GM21367 (cell line): Measurements from ENCODE around the gene EPS8.
"Not testable (repeated sequence)": the region's sequence is repeated elsewhere in the genome, so short reads cannot be mapped to it uniquely, and the experiment has no call there.

Source experiments
- ATAC-seq: cut with Tn5 transposase; IDR thresholded peaks from one replicate; pipeline ENCODE4 v1.9.1; 2021; ENCODE audit not compliant: unreplicated experiment

Gene EPS8

DNA sequence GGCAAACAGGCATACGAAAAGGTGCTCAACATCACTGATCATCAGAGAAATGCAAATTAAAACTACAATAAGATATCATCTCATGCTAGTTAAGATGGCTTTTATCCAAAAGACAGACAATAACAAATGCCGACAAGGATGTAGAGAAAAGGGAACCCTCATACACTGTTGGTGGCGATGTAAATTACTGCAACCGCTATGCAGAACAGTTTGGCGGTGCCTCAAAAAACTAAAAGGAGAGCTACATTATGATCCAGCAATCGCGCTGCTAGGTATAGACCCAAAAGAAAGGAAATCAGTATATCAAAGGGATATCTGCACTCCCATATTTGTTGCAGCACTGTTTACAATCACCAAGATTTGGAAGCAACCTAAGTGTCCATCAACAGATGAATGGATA, 27.0 kb downstream of the EPS8 start:
- ATAC-seq, result not testable (repeated sequence)

DNA sequence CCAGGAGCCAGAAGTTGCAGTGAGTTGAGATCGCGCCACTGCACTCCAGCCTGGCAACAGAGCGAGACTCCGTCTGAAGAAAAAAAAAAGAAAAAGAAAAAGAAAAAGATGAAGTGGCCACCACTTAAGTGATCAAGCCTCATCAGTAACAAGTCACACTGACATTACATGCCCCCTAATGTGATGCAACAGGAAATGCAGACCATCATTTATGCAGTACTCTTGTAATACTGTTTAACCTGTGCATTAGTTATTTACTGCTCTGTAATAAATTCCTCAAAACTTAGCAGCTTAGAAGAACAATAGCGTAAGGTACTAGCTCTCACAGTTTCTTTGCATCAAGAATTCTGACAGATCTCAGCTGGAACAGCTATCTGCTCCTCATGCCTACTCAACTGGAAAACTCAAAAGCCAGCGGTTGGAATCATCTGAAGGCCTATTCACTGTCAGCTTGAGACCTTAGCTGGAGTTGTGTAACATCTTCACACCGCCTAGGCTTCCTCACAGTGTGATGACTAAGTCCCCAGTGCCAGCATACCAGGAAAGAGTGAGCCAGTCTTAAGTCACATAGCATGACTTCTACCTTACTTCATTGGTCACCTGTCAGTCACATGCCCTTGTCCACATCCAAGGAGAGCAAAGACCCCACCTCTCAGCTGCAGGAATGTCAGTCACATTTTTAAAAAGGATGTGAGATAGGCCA, 31.5 kb downstream of the EPS8 start:
- ATAC-seq, result no peak

DNA sequence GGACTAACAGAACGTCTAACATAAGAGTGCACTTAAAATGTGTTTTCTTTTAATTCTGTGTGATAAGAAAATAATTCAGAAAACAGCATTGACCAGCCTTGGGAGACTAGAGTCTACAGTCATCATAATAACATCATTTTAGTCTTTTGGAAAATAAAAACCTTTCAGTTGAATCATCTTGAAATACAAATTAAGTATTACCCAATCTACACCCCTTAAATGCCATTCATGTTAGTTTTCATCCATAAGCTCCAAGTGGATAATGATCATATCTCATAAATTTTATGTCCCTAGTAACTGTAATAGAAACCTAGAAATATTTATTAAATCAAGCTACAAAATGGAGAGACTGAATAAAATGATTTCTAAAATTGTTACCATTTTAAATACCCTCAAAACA, 32.4 kb downstream of the EPS8 start:
- ATAC-seq, result no peak

DNA sequence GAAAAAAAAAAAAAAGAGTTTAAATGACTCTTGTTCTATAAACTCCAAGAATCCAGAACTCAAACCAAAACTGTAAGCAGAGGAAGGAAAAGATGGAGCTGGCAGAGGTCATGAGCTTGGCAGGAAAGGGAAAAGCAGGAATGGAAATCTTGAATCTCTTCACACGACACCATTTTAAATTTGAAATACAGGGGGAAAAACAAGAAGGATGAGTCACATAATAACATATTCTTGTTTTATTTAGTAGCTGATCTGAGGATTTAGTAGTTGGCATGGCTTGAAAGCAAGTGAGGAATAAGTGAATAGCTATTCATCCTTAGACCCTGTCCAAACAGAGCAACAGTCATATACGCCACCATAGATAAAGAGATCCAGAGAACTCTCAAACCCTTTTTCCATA, 35.0 kb downstream of the EPS8 start:
- ATAC-seq, result no peak

DNA sequence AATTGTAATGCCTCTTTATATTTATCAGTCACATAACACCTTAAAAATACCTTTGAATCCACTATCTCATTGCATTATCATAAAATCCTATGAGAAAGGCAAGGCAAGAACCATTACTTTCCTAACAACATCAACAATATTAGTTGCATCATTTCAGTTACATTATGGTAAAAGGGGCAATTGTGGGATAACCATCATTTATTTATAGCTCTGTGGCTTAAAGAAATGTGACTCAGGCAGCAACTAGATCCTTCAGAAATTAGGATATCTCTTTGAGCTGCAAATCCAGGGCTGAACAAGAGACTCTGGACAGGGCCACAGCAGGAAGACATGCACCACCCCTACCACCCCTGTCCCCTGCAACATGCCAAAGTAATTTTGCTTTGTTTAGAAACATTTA, 36.4 kb downstream of the EPS8 start:
- ATAC-seq, result no peak

DNA sequence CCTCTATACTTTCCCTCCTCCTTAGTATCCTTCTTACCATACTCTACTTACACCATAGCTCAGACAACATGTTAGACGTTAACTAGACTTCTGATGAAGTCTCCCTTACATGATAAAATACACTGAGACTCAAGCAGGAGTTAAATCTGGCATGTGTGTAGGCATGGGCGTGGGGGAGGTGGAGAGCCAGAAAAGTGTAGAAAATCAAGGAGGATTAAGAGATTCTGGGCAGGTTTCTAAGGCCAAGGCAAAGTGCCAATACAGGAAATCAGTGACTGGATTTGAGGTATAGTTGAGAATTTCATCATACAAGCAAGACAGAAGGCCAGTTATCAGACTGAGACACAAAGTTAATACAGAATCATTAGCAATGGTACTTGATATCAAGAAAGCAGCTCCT, 37.4 kb downstream of the EPS8 start:
- ATAC-seq, result no peak

DNA sequence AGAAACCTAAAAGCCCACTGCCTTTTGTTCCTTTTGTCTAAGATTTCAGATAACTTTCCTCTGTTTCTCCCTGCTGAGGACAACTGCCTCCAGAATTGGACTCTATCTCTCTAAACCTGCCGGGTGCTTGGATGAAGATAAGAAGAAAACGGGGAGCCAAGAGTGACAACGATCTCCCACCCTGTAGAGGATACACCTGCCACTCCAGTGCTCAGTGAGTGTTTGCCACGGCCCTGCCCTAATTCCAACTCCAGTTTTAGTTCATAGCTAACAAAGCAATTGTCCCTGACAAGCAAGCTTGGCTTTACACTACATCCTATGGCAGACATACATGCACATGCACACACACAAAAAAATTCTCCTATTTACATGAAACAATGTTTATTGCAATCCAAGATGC, 39.3 kb downstream of the EPS8 start:
- no peak for ATAC-seq

DNA sequence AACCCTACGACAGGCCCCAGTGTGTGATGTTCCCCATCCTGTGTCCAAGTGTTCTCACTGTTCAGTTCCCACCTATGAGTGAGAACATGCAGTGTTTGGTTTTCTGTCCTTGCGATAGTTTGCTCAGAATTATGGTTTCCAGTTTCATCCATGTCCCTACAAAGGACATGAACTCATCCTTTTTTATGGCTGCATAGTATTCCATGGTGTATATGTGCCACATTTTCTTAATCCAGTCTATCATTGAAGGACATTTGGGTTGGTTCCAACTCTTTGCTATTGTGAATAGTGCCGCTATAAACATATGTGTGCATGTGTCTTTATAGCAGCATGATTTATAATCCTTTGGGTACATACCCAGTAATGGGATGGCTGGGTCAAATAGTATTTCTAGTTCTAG, 47.3 kb downstream of the EPS8 start:
- not testable (repeated sequence) for ATAC-seq

DNA sequence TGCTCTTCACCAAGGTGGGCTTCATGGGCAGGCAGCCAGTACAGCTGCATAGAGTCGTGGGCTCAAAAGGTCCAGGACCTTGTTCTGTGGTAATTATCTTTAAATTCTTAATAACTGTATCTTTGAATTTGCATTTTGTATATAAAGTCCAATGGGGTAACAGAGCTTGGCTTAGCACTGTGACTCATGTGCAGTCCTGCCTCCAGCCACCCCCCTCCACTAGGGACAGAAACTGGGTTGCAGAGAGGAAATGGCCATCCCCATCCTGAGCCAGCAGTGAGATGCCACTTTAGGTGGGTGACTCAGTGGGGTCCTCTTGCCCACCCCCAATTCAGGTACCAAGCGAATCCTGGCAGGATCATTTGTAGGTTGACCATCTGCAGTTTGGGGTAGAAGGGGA, 48.1 kb downstream of the EPS8 start:
- no peak for ATAC-seq

DNA sequence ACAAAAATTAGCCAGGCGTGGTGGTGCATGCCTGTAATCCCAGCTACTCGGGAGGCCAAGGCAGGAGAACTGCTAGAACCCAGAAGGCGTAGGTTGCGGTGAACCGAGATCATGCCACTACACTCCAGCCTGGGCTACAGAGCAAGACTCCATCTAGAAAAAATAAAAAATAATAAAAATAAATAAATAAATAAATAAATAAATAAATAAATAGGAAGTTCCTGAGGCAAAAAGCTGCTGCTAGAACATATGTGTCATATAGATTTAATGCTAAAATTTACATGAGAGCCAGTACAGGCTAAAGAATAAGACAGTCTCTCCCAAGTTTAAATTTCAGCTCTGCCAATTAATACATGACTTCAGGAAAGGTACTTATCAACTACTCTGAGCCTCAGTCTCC, 48.8 kb downstream of the EPS8 start:
- not testable (repeated sequence) for ATAC-seq

DNA sequence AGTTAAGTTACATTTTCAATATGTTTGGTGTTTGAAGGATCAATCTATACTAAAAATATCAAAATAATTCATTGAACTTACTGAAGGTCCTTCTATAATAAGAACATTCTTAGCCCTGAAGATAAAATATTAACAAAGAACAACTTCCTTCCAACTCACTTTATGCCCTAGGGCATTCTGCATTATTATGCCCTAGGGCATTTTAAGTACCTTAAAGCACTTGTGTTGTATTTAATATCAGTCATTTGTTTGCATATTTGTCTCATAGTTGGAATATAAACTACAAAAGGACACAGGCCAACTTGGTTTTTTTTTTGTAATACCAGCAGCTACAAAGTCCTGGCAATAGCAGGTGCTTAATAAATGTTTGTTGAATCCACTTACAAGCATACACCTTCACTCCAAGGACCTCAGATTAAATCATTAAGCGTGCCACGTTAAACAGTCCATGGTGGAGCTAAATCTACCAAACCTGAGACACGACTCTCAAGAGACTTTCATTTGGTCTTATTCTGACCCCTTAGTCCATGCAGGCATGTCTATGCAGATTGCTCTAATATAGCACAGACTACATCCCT, 50.7 kb downstream of the EPS8 start:
- ATAC-seq, result no peak

DNA sequence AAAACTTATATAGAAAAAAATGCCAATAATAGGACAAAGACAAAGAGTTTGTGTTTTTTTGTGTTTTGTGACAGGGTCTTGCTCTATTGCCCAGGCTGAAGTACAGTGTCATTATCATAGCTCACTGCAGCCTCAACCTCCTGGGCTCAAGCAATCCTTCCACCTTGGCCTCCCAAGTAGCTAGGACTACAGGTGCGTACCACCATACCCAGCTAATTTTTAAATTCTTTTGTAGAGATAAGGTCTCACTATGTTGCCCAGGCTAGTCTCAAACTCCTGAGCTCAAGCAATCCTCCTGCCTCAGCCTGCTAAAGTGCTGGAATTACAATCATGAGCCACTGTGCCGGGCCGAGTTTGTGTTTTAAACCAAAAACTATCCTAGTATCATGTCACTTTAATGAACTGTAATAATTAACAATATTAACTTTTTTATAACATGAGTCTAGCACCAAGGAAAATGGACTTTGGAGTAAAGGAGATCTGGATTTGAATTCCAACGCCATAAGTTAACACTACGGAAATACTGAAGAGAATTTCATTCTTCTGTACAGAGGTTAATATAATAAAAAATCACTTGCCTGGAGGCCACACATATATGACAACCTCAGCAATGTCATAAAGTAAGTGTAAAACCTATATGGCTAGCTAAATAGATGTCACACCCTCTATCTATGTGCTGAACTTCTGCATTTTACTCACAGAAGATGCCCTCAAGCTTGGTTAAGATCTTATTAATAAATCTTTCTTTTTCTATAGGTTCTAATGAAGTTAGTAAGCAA, 53.2 kb downstream of the EPS8 start:
- no peak for ATAC-seq

DNA sequence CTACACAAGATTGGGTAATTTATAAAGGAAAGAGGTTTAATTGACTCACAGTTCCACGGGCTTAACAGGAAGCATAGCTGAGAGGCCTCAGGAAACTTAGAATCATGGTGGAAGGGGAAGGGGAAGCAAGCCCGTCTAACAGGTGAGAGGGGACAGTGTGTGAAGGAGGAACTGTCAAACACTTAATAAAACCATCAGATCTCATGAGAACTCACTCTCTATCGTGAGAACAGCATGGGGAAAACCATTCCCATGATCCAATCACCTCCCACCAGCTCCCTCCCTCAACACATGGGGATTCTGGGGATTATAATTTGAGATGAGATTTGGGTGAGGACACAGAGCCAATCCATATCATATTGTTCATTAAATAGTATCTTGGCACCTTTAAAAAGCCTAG, 56.1 kb downstream of the EPS8 start:
- ATAC-seq, result no peak

DNA sequence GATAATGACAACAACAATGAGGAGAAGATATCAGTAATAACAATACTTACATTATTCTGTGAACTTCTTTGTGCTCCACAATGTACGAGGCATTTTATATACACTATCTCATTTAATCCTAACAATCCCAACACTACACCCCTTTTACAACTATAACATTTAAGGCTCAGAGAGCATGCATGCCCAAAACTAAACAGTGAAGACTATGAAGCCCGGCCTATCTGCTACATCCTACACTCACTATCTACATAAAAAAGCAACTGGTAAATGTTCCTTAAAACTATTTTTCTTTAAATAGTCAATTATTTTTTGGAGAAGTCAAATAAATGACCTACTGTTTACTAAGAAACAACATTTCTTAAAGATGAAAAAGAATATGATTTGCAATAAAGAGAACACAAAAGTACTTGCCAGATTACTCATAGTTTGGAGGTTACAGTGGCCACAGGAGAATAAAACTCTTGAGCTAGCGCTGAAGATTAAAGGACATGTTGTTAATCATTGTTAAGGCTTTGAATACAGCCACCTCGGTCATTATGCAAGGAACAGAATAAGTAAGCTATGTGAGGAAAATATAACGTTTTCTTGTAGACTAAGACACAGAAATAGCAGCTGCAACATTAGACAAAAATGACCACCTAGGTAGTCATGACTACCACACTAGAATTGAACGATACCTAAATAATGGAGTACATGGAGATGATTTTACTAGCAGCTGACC, 56.7 kb downstream of the EPS8 start:
- no peak for ATAC-seq

DNA sequence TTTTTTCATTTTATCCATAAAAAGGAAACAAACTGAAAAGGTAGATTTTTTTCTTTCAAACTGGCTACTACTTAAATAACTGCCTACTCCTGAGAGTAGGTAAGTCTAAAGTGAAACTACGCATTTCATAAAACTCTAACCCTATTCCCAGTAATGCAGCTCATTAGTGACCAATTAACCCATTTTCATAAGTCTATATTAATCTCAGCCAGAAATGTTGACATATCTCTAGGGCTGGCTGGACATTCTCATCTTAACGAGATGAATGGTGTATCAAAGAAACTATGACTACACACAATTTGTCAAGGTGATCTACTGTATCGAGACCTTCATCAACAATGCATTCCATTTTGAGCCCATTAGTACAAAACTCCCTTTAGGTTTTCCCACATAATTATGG, 57.2 kb downstream of the EPS8 start:
- ATAC-seq, result no peak

DNA sequence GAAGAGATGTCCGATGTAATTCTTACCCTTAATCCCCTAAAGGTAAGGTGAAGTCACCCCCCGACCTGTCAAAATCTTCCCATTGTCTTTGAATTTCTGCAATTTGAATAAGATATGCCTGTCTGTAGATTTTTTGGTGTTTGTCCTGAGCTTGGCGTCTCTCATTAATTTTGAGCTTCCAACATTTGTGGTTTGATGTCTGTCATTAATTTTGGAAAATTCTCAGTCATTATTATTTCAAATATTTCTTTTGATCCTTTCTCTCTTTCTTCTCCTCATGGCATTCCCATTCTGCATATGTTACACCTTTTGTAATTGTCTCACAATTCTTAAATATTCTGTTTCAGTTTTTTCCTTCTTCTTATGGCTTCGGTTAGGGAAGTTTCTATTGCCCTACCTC, 60.1 kb downstream of the EPS8 start:
- ATAC-seq, result no peak

DNA sequence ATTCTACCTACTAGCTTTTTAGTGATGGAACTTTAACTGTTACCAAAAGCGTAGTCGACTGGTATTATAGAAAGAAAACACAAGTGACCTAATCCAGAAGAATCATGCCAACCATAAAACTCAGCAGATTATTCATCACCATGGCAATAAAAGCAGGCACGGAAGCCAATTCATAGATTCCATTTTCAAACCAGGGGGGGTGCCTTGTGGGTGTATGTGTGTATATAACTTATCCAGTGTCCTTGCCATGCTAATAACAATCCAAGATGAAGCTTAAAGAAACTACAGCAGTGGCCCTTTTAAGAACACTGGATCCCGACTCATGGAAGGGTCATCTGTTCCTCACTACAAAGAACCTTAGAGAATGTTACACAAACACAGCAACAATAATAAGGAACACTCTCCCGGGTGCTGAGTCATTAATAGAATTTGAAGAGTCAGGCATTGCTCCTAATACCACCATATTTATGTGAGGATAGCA, 61.0 kb downstream of the EPS8 start:
- no peak for ATAC-seq

DNA sequence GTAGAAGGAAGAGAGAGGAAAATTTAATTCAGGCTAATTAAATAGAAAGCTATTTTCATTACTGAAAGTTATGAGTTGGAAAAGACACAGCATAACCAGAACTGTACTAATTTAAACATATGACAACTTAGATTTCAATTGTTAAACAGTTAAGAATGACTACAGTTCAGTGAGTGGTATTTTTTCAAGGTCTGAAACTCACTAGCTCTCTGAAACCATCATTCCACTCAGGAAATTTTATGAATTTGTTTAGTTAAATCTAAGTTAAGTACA, 62.4 kb downstream of the EPS8 start:
- ATAC-seq, result no peak

DNA sequence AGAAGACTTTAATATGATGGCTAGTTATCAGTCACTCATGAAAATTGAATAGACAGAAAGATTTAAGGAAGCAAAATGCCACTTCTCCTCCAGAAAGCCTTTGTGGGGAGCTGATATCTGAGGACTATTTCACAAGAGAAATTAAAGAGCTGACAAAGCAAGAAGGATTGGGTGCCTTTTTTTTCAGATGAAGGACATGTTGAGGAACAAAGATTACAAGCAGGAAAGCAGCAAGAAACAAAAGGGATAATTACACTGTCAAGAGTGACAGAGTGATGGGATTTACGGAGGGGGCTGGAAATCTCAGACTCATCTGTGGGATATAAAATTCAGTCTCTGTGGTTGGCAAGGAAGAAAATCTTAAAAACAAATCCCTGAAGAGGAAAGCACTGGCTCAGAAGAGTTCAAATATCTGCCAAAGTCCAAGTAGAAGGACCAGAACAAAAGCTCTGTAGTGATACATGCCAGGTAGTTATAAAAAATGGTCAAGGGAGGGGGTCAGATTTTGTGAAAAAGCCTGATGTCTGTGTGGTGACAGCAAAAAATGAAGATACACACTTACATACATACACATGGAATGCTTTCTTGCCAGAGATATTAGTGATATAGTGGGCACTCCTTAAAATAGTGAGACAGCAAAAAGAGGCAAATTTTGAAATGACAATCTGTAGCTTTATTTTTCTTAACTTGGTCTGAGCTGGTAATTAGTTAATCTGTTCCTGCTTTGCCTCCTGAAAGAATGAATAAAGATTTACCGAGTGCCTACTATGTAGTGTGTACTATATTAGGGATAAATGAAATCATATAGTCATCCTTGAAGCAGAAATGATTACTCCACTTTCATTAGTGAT, 62.9 kb downstream of the EPS8 start:
- ATAC-seq, result no peak

DNA sequence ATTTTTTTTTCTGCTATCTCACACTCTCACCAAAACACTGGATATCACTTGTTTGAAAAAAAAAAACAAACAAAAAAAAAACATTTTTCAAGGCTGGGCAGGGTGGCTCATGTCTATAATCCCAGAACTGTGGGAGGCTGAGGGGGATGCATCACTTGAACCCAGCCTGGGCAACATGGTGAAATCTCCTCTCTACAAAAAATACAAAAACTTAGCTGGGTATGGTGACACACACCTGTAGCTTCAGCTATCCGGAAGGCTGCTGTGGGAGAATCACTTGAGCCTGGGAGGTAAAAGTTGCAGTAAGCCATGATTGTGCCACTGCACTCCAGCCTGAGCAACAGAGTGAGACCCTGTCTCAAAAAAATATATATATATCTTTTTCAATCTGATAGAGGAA, 66.2 kb downstream of the EPS8 start:
- ATAC-seq, result no peak
